NCI-H2171 treated with DMSO at 0.1 percent for 48 hours (cell line): ENCODE measurements around the gene ERC2.
"Not testable (repeated sequence)": the region's sequence is repeated elsewhere in the genome, so short reads cannot be mapped to it uniquely, and the experiment has no call there.

ENCODE experiments used
- DNase-seq: peaks from one replicate; lab custom pipeline; 2025; lab: John Stamatoyannopoulos, UW

Gene ERC2

GRCh38 chr3:55880357-55880756 lies 587.9 kb downstream of the ERC2 start:
- no peak for DNase-seq

GRCh38 chr3:55879901-55880331 lies 588.4 kb downstream of the ERC2 start:
- DNase-seq: no peak

- no peak for DNase-seq
Observed at GRCh38 chr3:55877703-55878102, 590.6 kb downstream of the ERC2 start.

GRCh38 chr3:55876560-55876959 lies 591.7 kb downstream of the ERC2 start:
- peak; percentile 63 for DNase-seq

GRCh38 chr3:55875113-55875512 lies 593.2 kb downstream of the ERC2 start:
- no peak for DNase-seq

GRCh38 chr3:55873523-55874254 lies 594.6 kb downstream of the ERC2 start:
- DNase-seq: no peak

- peak; percentile 2 for DNase-seq
Observed at GRCh38 chr3:55870594-55870993, 597.7 kb downstream of the ERC2 start.

GRCh38 chr3:55868347-55868746 lies 599.9 kb downstream of the ERC2 start:
- DNase-seq: no peak

GRCh38 chr3:55863028-55863427 lies 605.2 kb downstream of the ERC2 start:
- no peak for DNase-seq

GRCh38 chr3:55860049-55860721 lies 608.1 kb downstream of the ERC2 start:
- no peak for DNase-seq

GRCh38 chr3:55859305-55859704 lies 609.0 kb downstream of the ERC2 start:
- no peak for DNase-seq

- no peak for DNase-seq
Observed at GRCh38 chr3:55858727-55859126, 609.5 kb downstream of the ERC2 start.

- DNase-seq: no peak
Observed at GRCh38 chr3:55858302-55858701, 610.0 kb downstream of the ERC2 start.

- DNase-seq: no peak
Observed at GRCh38 chr3:55857633-55858032, 610.6 kb downstream of the ERC2 start.

- no peak for DNase-seq
Observed at GRCh38 chr3:55855311-55855710, 613.0 kb downstream of the ERC2 start.

GRCh38 chr3:55854494-55854893 lies 613.8 kb downstream of the ERC2 start:
- no peak for DNase-seq

GRCh38 chr3:55852326-55852725 lies 615.9 kb downstream of the ERC2 start:
- no peak for DNase-seq

GRCh38 chr3:55842204-55842603 lies 626.1 kb downstream of the ERC2 start:
- DNase-seq: no peak

- DNase-seq: not testable (repeated sequence)
Observed at GRCh38 chr3:55831876-55832275, 636.4 kb downstream of the ERC2 start.

- DNase-seq: no peak
Observed at GRCh38 chr3:55828712-55829111, 639.6 kb downstream of the ERC2 start.

- no peak for DNase-seq
Observed at GRCh38 chr3:55827786-55828185, 640.5 kb downstream of the ERC2 start.

GRCh38 chr3:55826731-55827496 lies 641.4 kb downstream of the ERC2 start:
- DNase-seq: no peak

GRCh38 chr3:55826097-55826496 lies 642.2 kb downstream of the ERC2 start:
- no peak for DNase-seq
